Heart left ventricle (tissue), 13 donors: ENCODE measurements around the gene DFFB.

ENCODE experiments used
- CTCF ChIP-seq, 12 donors: fragments of 200-600 bp; sonication (generic) in 4 of 12; IDR thresholded peaks; one replicate each; pipeline versions ENCODE4 v1.5.0 to v1.8.0; 2018 to 2022; ENCODE audit warnings: antibody characterized with exemption in 12 of 12, mild to moderate bottlenecking in 5 of 12
- POLR2A ChIP-seq, 2 donors: fragments of 450-650 bp; IDR thresholded peaks; one replicate each; pipeline ENCODE4 v1.6.1; 2017; ENCODE audit warnings: antibody characterized with exemption in 2 of 2, mild to moderate bottlenecking in 2 of 2, moderate library complexity in 2 of 2
- donor health status: ischemic (EF 13 %, LVEDD 7.1; RV severe dilation, severe dysfunction).
- donor health status: DM: no; HTN: yes; CAD: no.
- donor health status: DM: no; HTN: no; CAD: no.
- donor health status: ischemic (EF 25% LVEDD 6.9; RV normal size, moderate dysfunction).
- donor health status: ischemic (EF 25% LVEDD 5.7; RV mildly dilated, moderate dysfunction).
- donor health status: ischemic (EF 35%, LVEDD 5.7; RV mildly dilated, moderate dysfunction).
- donor health status: nonischemic (EF 11% LVEDD 7.7; RV severe dilation, severe dysfunction).
- donor health status: DM: yes; HTN: yes; CAD: no.
- donor health status: PGD.
- donor health status: ischemic (EF 29% LVEDD 5.4; RV normal size, mild dysfunction).
- donor health status: nonischemic (EF 23%, LVEDD 6.1; RV moderate dilation, normal function).

- peak in 1 of 12 donors; percentile 7 for TF ChIP-seq CTCF (IDR thresholded peaks at IDR 0.05)
- TF ChIP-seq POLR2A (IDR thresholded peaks at IDR 0.05), result no peak
Observed at GRCh38 chr1:3899754-3900149, 42.5 kb downstream of the DFFB start.
